Aorta (tissue), 5 donors: ENCODE measurements around the gene TRAM2. TPM values are rescaled to one million over a fixed set of nuclear protein-coding genes. Genes with fewer than 3 reads are reported as not detected.

ENCODE experiments used
- ATAC-seq: fragments of 200-7000 bp; cut with Tn5 transposase; one replicate; pipeline ENCODE4 v1.9.1; 2022; ENCODE audit warnings: moderate library complexity; ENCODE audit not compliant: low FRiP score
- DNase-seq, 2 donors: peaks; one replicate each; pipeline ENCODE4 v3.0.0-alpha.2; 2020
- H3K27ac ChIP-seq, 2 donors: one replicate each; pipeline ENCODE4 v1.5.1; 2013; ENCODE audit warnings: low read length in 2 of 2, mild to moderate bottlenecking in 2 of 2, moderate library complexity in 2 of 2, control low read depth in 1 of 2, inconsistent platforms in 1 of 2, low read depth in 1 of 2
- H3K27me3 ChIP-seq, 2 donors: one replicate each; pipeline ENCODE4 v1.6.1; 2013; ENCODE audit warnings: control low read depth in 1 of 2, low read length in 1 of 2, mild to moderate bottlenecking in 1 of 2, moderate library complexity in 1 of 2; ENCODE audit not compliant: insufficient read depth in 2 of 2, control insufficient read depth in 1 of 2
- H3K36me3 ChIP-seq, 2 donors: one replicate each; pipeline ENCODE4 v1.6.1; 2013; ENCODE audit warnings: control low read depth in 1 of 2, low read length in 1 of 2, mild to moderate bottlenecking in 1 of 2; ENCODE audit not compliant: insufficient read depth in 2 of 2, control insufficient read depth in 1 of 2
- H3K4me1 ChIP-seq, 2 donors: one replicate each; pipeline ENCODE4 v1.6.1; 2013; ENCODE audit warnings: low read length in 2 of 2, control low read depth in 1 of 2, mild to moderate bottlenecking in 1 of 2, moderate library complexity in 1 of 2; ENCODE audit not compliant: insufficient read depth in 2 of 2, control insufficient read depth in 1 of 2
- H3K4me3 ChIP-seq, 2 donors: one replicate each; pipeline ENCODE4 v1.5.1; 2013; ENCODE audit warnings: low read length in 2 of 2, control low read depth in 1 of 2, mild to moderate bottlenecking in 1 of 2
- H3K9me3 ChIP-seq: one replicate; pipeline ENCODE4 v1.6.1; 2013; ENCODE audit warnings: mild to moderate bottlenecking, low read length; ENCODE audit not compliant: control insufficient read depth
- WGBS, 2 donors: extraction: QIAGEN DNeasy Blood & Tissue Kit; methylation state at CpG; one replicate each; pipeline ENCODE4 v1.1.7; 2013; 5-methylcytosine and 5-hydroxymethylcytosine counted together
- intact Hi-C, 2 donors: fragments of 100-400 bp; cut with DNase I; formaldehyde crosslinking; loops; one replicate each; pipeline versions ENCODE4 v1.14.2 to v1.15.0; 2022
- polyA plus RNA-seq, 2 donors: library from polyadenylated mRNA; stranded (reverse); fragments of 200-250 nt; gene quantifications; one replicate each; pipeline ENCODE4 v1.2.3, GENCODE V29; 2013
- total RNA-seq, 2 donors: library from RNA; stranded (reverse); fragmentation: NEBNext Ultra II Directional; extraction: Animal tissue kit (Norgen Biotek cat#: 25700); gene quantifications; one replicate each; pipeline ENCODE4 v1.2.1, GENCODE V29; 2021
- donor health status: healthy with polysubstance abuse.
- donor health status: Bipolar disorder and iron deficiency.
- donor health status: DM: no; HTN: no; CAD: no.
- donor health status: DM: no; HTN: no; CAD: no.
- donor health status: DM: yes; HTN: yes; CAD: no.

Gene TRAM2
- total and polyA plus RNA-seq, 4 donors = 7.5 to 39.5 (median 30.3) TPM

DNA sequence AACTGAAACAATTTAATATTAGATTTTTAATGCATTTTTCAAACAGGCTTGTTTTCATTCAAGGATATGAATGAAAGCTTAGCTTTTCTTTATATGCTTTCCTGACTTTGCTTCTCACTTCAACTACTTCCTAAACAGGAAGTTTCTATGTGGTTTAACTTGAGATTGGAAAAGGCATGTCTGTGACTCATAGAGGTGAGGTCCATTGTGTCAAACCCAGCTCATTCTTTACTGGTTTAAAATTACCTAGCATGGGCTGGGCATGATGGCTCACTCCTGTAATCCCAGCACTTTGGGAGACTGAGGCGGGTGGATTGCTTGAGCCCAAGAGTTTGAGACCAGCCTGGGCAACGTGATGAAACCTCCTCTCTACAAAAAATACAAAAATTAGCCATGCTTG is 122.3 kb downstream of the TRAM2 start:
- Histone ChIP-seq H3K27ac (no peak overlapping the region), H3K4me1 (no peaks in the 10 kb centered on the region), H3K27me3 (no peaks in the 10 kb centered on the region), H3K4me3 (no peak overlapping the region), H3K36me3 (no peaks in the 10 kb centered on the region), H3K9me3 (no peaks in the 10 kb centered on the region)
- intact Hi-C loops = no loop called here
- WGBS, 2 donors = 63 to 95% methylated on average over 2 of the region's 2 CpGs
- no peak for ATAC-seq
- no peak for DNase-seq

Other genes with a start within 250 kb of the TRAM2 start
- 1 to 10 TPM; 2.5 to 6.5 TPM for gene PAQR8, start 214.9 kb downstream of the TRAM2 start, total RNA-seq
- 1 to 10 TPM; 1.7 to 4.8 TPM for gene PAQR8, start 214.9 kb downstream of the TRAM2 start, polyA plus RNA-seq
- gene EFHC1, start 156.7 kb downstream of the TRAM2 start, total RNA-seq = 10 to 100 TPM; 13.2 to 29.0 TPM
- gene EFHC1, start 156.7 kb downstream of the TRAM2 start, polyA plus RNA-seq = 10 to 100 TPM in 1 of 2 donors, 1 to 10 TPM in 1; 3.0 to 51.5 TPM
- gene TMEM14A, start 94.1 kb upstream of the TRAM2 start, total RNA-seq = 10 to 100 TPM; 25.3 to 26.3 TPM
- 10 to 100 TPM; 37.1 to 79.3 TPM for gene TMEM14A, start 94.1 kb upstream of the TRAM2 start, polyA plus RNA-seq
- gene GSTA2, start 186.4 kb upstream of the TRAM2 start, total RNA-seq = not detected
- 10 to 100 TPM in 1 of 2 donors, not detected in 1; 12.6 TPM for gene GSTA2, start 186.4 kb upstream of the TRAM2 start, polyA plus RNA-seq
- 1 to 10 TPM in 1 of 2 donors, not detected in 1; 1.7 TPM for gene GSTA1, start 226.8 kb upstream of the TRAM2 start, total RNA-seq
- gene GSTA1, start 226.8 kb upstream of the TRAM2 start, polyA plus RNA-seq = 100 to 1,000 TPM in 1 of 2 donors, not detected in 1; 248 TPM